K562 (cell line): Measurements from ENCODE around the gene BEST4. TPM values are rescaled to one million over a fixed set of nuclear protein-coding genes. Genes with fewer than 3 reads are reported as not detected.
A peak's percentile ranks its signal among the peaks of the same experiment; 100 is the strongest.

Experiments used
- ATAC-seq: fragments of 200-7000 bp; cut with Tn5 transposase; 3 replicates; pipeline ENCODE4 v1.9.1; 2020; ENCODE audit warnings: moderate library complexity
- BruUV-seq: library from RNA; stranded (reverse); fragments of 400-500 nt; replicated peaks from 2 replicates; lab custom pipeline; 2021; lab: Mats Ljungman, UMichigan
- CTCF ChIA-PET: fragments of 300-600 bp; formaldehyde crosslinking; extraction: SDS; loops from one replicate; lab custom pipeline; 2021; ENCODE audit warnings: low intra/inter-chr PET ratio; lab: Yijun Ruan, JAX
- POLR2A ChIA-PET: fragments of 300-600, 350-650 bp; sonication (Branson Sonifier 250); formaldehyde crosslinking; extraction: SDS; loops from one replicate; lab custom pipeline; 2021; ENCODE audit warnings: antibody characterized with exemption, inconsistent platforms; lab: Yijun Ruan, JAX
- DNase-seq, 4 experiments: peaks; one replicate each; pipeline versions ENCODE4 v3.0.0 to v3.0.0-alpha.2; 2011 to 2018; ENCODE audit warnings: low spot score in 3 of 4, mixed read lengths in 3 of 4; ENCODE audit errors: extremely low read depth in 1 of 4
- FAIRE-seq: peaks from 2 replicates; lab custom pipeline; 2011; peaks lifted over from hg19 to GRCh38; lab: Jason Lieb, UNC
- H2AFZ ChIP-seq: 2 replicates; pipeline ENCODE4 v1.6.0; 2011; ENCODE audit warnings: low read depth, low read length, control low read depth, inconsistent platforms
- H3K27ac ChIP-seq: fragments of 200-600 bp; 3 replicates; pipeline ENCODE4 v1.8.0; 2011; ENCODE audit warnings: low read depth, mild to moderate bottlenecking, control low read depth, inconsistent platforms, low read length, moderate library complexity, mixed read lengths; ENCODE audit errors: extremely low read depth
- H3K27me3 ChIP-seq, 2 experiments: fragments of 300-600 bp in 1 of 2; 2 replicates in 1 of 2; 3 replicates in 1 of 2; pipeline versions ENCODE4 v1.6.0 to v1.8.0; 2011; ENCODE audit warnings: inconsistent platforms in 2 of 2, low read length in 2 of 2, mild to moderate bottlenecking in 1 of 2, mixed read lengths in 1 of 2, moderate library complexity in 1 of 2; ENCODE audit not compliant: control insufficient read depth in 2 of 2, insufficient read depth in 2 of 2
- H3K36me3 ChIP-seq: fragments of 300-600 bp; 3 replicates; pipeline ENCODE4 v1.8.0; 2011; ENCODE audit warnings: mild to moderate bottlenecking, low read length, inconsistent platforms; ENCODE audit not compliant: control insufficient read depth, insufficient read depth
- H3K4me1 ChIP-seq, 2 experiments: fragments of 200-600 bp in 1 of 2; replicated peaks in 1 of 2; 2 replicates in 1 of 2; 3 replicates in 1 of 2; pipeline versions ENCODE4 v1.5.1 to v1.8.0; 2011; ENCODE audit warnings: inconsistent platforms in 2 of 2, low read length in 2 of 2, mild to moderate bottlenecking in 1 of 2, mixed read lengths in 1 of 2, moderate library complexity in 1 of 2; ENCODE audit not compliant: control insufficient read depth in 2 of 2, insufficient read depth in 2 of 2
- H3K4me2 ChIP-seq: 2 replicates; pipeline ENCODE4 v1.6.1; 2011; ENCODE audit warnings: low read length, control low read depth, inconsistent platforms, mixed read lengths; ENCODE audit not compliant: insufficient read depth
- H3K4me3 ChIP-seq: fragments of 200-600 bp; sonication (generic), shearing (Covaris generic); 2 replicates; pipeline ENCODE4 v1.5.1; 2016; ENCODE audit warnings: control low read depth, inconsistent platforms
- H3K79me2 ChIP-seq: fragments of 200-600 bp; 3 replicates; pipeline ENCODE4 v1.8.0; 2011; ENCODE audit warnings: low read length, inconsistent platforms; ENCODE audit not compliant: control insufficient read depth, insufficient read depth
- H3K9ac ChIP-seq, 2 experiments: 2 replicates each; pipeline versions ENCODE4 v1.6.0 to v1.6.1; 2011; ENCODE audit warnings: low read depth in 2 of 2, low read length in 2 of 2, control low read depth in 1 of 2, inconsistent platforms in 1 of 2, mild to moderate bottlenecking in 1 of 2, mixed read lengths in 1 of 2; ENCODE audit not compliant: insufficient read depth in 1 of 2
- H3K9me1 ChIP-seq: one replicate; pipeline ENCODE4 v1.6.0; 2011; ENCODE audit warnings: inconsistent platforms, mild to moderate bottlenecking, low read length, moderate library complexity; ENCODE audit not compliant: control insufficient read depth, insufficient read depth
- H3K9me3 ChIP-seq: replicated peaks from 2 replicates; pipeline ENCODE4 v1.5.1; 2011; ENCODE audit warnings: low read depth, low read length, inconsistent platforms; ENCODE audit not compliant: control insufficient read depth, insufficient read depth
- H4K20me1 ChIP-seq: replicated peaks from 2 replicates; pipeline ENCODE4 v1.6.1; 2011; ENCODE audit warnings: low read length, inconsistent platforms, mixed read lengths; ENCODE audit not compliant: control insufficient read depth, insufficient read depth
- ARHGAP35 ChIP-seq: fragments of 450-650 bp; IDR thresholded peaks from 2 replicates; pipeline ENCODE4 v1.6.1; 2018; ENCODE audit not compliant: partially characterized antibody
- ARID2 ChIP-seq: fragments of 450-650 bp; IDR thresholded peaks from 2 replicates; pipeline ENCODE4 v1.6.1; 2017; ENCODE audit warnings: antibody characterized with exemption, mild to moderate bottlenecking
- ARNT ChIP-seq, 2 experiments: fragments of 450-650 bp; IDR thresholded peaks; 2 replicates each; pipeline ENCODE4 v1.6.1; 2016; ENCODE audit warnings: mild to moderate bottlenecking in 1 of 2
- ETV6 ChIP-seq, 3 experiments: fragments of 150-350 bp in 1 of 3; sonication (generic) in 1 of 3; formaldehyde crosslinking in 1 of 3; IDR thresholded peaks; 2 replicates each; pipeline versions ENCODE4 v1.6.1 to v1.8.0; 2014 to 2022; ENCODE audit warnings: borderline replicate concordance in 2 of 3, low read depth in 2 of 3, antibody characterized with exemption in 1 of 3, low read length in 1 of 3, mild to moderate bottlenecking in 1 of 3, missing genetic modification reagents in 1 of 3
- FOXJ2 ChIP-seq: fragments of 200-800 bp; sonication (Bioruptor generic); IDR thresholded peaks from 2 replicates; pipeline ENCODE4 v1.6.1; 2016; ENCODE audit warnings: missing genetic modification characterization, missing compliant biosample characterization
- FOXP1 ChIP-seq: sonication (generic); formaldehyde crosslinking; IDR thresholded peaks from 2 replicates; pipeline ENCODE4 v1.8.0; 2022; ENCODE audit warnings: mild to moderate bottlenecking, missing genetic modification reagents
- HCFC1 ChIP-seq: IDR thresholded peaks from 2 replicates; pipeline ENCODE4 v1.6.1; 2012; ENCODE audit warnings: low read depth, low read length, improper control_type of control experiment
- PHB2 ChIP-seq: fragments of 450-650 bp; IDR thresholded peaks from 2 replicates; pipeline ENCODE4 v1.6.1; 2017; ENCODE audit warnings: low read depth
- SNRNP70 ChIP-seq: fragments of 200-400 bp; formaldehyde crosslinking; optimal IDR thresholded peaks from 2 replicates; pipeline ENCODE3; 2017; ENCODE audit warnings: low read depth, low read length
- ZNF184 ChIP-seq: sonication (generic); formaldehyde crosslinking; IDR thresholded peaks from 2 replicates; pipeline ENCODE4 v1.5.0; 2020; ENCODE audit warnings: missing genetic modification reagents
- WGBS: fragments of 100-300 bp; shearing (Covaris generic); methylation state at CpG from one replicate; pipeline ENCODE4 v1.1.6; 2016; ENCODE audit warnings: low coverage, mixed read lengths; ENCODE audit not compliant: insufficient coverage; ENCODE audit errors: missing lambda C conversion rate; 5-methylcytosine and 5-hydroxymethylcytosine counted together
- in situ Hi-C: fragments of 300-500 bp; cut with MboI; formaldehyde crosslinking; loops from 4 replicates; pipeline ENCODE4 v1.15.0; 2018; ENCODE audit warnings: inconsistent platforms, mixed read lengths
- intact Hi-C: fragments of 100-400 bp; cut with micrococcal nuclease; formaldehyde crosslinking; loops from 2 replicates; pipeline ENCODE4 v1.14.2; 2022
- polyA plus RNA-seq, 8 experiments: library from polyadenylated mRNA; depleted of rRNA in 4 of 8; stranded (reverse) in 5 of 8; unstranded in 3 of 8; fragments of >200 nt; fragmentation: Nextera tagmentation in 2 of 8; fragmentation: Illumina TruSeq in 1 of 8; extraction: Ambion mirVana in 2 of 8; extraction: Trizol in 1 of 8; gene quantifications; 2 replicates each; pipeline versions ENCODE4 v1.2.1 to v1.2.3, GENCODE V29; 2011 to 2014; ENCODE audit warnings: inconsistent platforms in 1 of 8, missing spikeins in 1 of 8
- total RNA-seq, 7 experiments: library from RNA; depleted of rRNA in 6 of 7; stranded (reverse); fragments of >200 nt in 6 of 7; fragmentation: Illumina TruSeq in 2 of 7; extraction: Trizol in 2 of 7; gene quantifications; 2 replicates each; pipeline versions ENCODE4 v1.2.1 to v1.2.3, GENCODE V29; 2011 to 2021; ENCODE audit warnings: low replicate concordance in 1 of 7
- TF ChIP-seq, protein P1 (sequence below): sonication (generic); formaldehyde crosslinking; IDR thresholded peaks from 2 replicates; pipeline ENCODE4 v1.9.0; 2022; ENCODE audit warnings: mild to moderate bottlenecking, missing genetic modification reagents
- TF ChIP-seq, protein P2 (sequence below): fragments of 200-800 bp; sonication (Bioruptor generic); IDR thresholded peaks from 2 replicates; pipeline ENCODE4 v1.6.1; 2017; ENCODE audit warnings: missing genetic modification characterization, missing compliant biosample characterization
- TF ChIP-seq, protein P3 (sequence below): fragments of 450-650 bp; formaldehyde crosslinking; conservative IDR thresholded peaks from 2 replicates; pipeline ENCODE4 v1.4.0; 2022; ENCODE audit warnings: mild to moderate bottlenecking, missing genetic modification characterization
- TF ChIP-seq, protein P4 (sequence below): sonication (generic); formaldehyde crosslinking; IDR thresholded peaks from 2 replicates; pipeline ENCODE4 v1.8.0; 2022; ENCODE audit warnings: missing genetic modification reagents, mild to moderate bottlenecking, moderate library complexity, borderline replicate concordance
- TF ChIP-seq, protein P5 (sequence below): fragments of 250-450 bp; sonication (Bioruptor Pico); IDR thresholded peaks from 2 replicates; pipeline ENCODE4 v1.5.0; 2020; ENCODE audit warnings: mild to moderate bottlenecking

BEST4 gene
- total and polyA plus RNA-seq, 9 of the 15 experiments (the other 6 are each of a cell fraction or from before 2014, with no cell fraction given), result 0.07 to 0.11 TPM; not detected in 7

DNA sequence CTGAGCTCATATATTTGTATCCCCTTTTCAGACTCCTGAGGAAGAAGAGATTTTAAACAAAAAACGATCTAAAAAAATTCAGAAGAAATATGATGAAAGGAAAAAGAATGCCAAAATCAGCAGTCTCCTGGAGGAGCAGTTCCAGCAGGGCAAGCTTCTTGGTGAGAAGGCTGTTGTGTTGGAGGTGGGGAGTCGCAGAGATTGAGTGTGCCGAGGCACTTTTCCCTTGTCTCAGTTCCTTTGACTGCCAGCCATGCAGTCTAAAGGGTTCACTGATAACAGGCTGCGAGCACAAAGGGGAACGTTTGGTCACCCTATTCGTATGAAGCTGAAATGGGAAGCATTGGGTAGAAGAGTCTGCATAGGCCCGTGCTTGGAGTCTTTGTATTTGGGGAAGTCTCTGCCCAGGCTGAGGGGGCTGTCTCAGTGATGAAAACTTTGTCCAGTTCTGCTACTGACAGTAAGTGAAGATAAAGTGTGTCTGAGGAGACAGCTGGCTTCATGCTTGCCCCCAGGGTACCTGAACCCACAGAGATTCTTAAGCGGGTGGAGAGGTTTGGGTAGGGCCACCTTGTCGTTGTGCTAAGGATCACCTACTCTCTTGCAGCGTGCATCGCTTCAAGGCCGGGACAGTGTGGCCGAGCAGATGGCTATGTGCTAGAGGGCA, 9.9 kb downstream of the BEST4 start:
- peaks cover 31% of the 10 kb centered on the region for H4K20me1 ChIP-seq
- peak overlapping the region; percentile 75 for H3K4me3 ChIP-seq
- BruUV-seq, result no TSS peak
- DNase-seq, result no peak
- peaks cover 10% of the 10 kb centered on the region for H3K9me1 ChIP-seq
- H3K4me2 ChIP-seq, result peak overlapping the region; percentile 93
- ChIA-PET CTCF (interaction anchor here (0.5 kb wide), 1 partner anchor 7 kb away, joined by 3 read pairs; no protein-coding TSS in a partner anchor), POLR2A (interaction anchor here (0.7 to 11.6 kb wide), 11 partner anchors 9 to 522 kb away, joined by 3 to 253 read pairs (median 5); partner anchors contain the start of genes BEST4, BTBD19, DYNLT4 and UROD)
- H3K36me3 ChIP-seq, result peaks cover 60% of the 10 kb centered on the region
- in situ Hi-C loops (no loop called here), intact Hi-C loops (loop anchor here (5.0 kb wide), 1 partner anchor 39 kb away; no protein-coding TSS in a partner anchor)
- no peak for FAIRE-seq
- H3K4me1 ChIP-seq, result peaks cover 13 to 22% of the 10 kb centered on the region in 2 experiments
- ATAC-seq, result no peak
- peak overlapping the region; percentile 98 for H3K27ac ChIP-seq
- H2AFZ ChIP-seq, result no peak overlapping the region
- peaks cover 54% of the 10 kb centered on the region for H3K79me2 ChIP-seq
- peak overlapping the region; percentile 99; a peak in 3 of 4 replicates for H3K9ac ChIP-seq
- H3K9me3 ChIP-seq, result no peaks in the 10 kb centered on the region
- WGBS, result 55% methylated on average over 13 of the region's 13 CpGs
- H3K27me3 ChIP-seq, result no peaks in the 10 kb centered on the region
- no peak for TF ChIP-seq ARNT (IDR thresholded peaks at IDR 0.05)
- no peak for TF ChIP-seq ARID2
- no peak for TF ChIP-seq HCFC1
- TF ChIP-seq, protein P1, sequence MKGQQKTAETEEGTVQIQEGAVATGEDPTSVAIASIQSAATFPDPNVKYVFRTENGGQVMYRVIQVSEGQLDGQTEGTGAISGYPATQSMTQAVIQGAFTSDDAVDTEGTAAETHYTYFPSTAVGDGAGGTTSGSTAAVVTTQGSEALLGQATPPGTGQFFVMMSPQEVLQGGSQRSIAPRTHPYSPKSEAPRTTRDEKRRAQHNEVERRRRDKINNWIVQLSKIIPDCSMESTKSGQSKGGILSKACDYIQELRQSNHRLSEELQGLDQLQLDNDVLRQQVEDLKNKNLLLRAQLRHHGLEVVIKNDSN (CRISPR knock-in tag), result peak; percentile 38; the same call in 1 of the 2 replicates
- peak; percentile 14 for TF ChIP-seq SNRNP70
- TF ChIP-seq ZNF184 (CRISPR knock-in tag), result no peak
- no peak for TF ChIP-seq FOXJ2
- TF ChIP-seq, protein P2, sequence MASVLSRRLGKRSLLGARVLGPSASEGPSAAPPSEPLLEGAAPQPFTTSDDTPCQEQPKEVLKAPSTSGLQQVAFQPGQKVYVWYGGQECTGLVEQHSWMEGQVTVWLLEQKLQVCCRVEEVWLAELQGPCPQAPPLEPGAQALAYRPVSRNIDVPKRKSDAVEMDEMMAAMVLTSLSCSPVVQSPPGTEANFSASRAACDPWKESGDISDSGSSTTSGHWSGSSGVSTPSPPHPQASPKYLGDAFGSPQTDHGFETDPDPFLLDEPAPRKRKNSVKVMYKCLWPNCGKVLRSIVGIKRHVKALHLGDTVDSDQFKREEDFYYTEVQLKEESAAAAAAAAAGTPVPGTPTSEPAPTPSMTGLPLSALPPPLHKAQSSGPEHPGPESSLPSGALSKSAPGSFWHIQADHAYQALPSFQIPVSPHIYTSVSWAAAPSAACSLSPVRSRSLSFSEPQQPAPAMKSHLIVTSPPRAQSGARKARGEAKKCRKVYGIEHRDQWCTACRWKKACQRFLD (CRISPR knock-in tag), result 0 out of 2 replicates have a peak, but pooled peaks have one; percentile 20
- TF ChIP-seq PHB2, result no peak
- TF ChIP-seq, protein P3, sequence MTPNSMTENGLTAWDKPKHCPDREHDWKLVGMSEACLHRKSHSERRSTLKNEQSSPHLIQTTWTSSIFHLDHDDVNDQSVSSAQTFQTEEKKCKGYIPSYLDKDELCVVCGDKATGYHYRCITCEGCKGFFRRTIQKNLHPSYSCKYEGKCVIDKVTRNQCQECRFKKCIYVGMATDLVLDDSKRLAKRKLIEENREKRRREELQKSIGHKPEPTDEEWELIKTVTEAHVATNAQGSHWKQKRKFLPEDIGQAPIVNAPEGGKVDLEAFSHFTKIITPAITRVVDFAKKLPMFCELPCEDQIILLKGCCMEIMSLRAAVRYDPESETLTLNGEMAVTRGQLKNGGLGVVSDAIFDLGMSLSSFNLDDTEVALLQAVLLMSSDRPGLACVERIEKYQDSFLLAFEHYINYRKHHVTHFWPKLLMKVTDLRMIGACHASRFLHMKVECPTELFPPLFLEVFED (CRISPR knock-in tag), result no peak
- TF ChIP-seq ETV6 (IDR thresholded peaks at IDR 0.05; ENCODE audit: borderline replicate concordance in 1 of 2, low read depth in 2 of 2, low read length in 1 of 2), result no peak
- no peak for TF ChIP-seq ETV6 (CRISPR knock-in tag; IDR thresholded peaks at IDR 0.05; ENCODE audit: borderline replicate concordance)
- TF ChIP-seq, protein P4, sequence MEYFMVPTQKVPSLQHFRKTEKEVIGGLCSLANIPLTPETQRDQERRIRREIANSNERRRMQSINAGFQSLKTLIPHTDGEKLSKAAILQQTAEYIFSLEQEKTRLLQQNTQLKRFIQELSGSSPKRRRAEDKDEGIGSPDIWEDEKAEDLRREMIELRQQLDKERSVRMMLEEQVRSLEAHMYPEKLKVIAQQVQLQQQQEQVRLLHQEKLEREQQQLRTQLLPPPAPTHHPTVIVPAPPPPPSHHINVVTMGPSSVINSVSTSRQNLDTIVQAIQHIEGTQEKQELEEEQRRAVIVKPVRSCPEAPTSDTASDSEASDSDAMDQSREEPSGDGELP (CRISPR knock-in tag), result peak; percentile 15; the same call in 1 of the 2 replicates
- TF ChIP-seq ARHGAP35, result no peak
- 0 out of 2 replicates have a peak, but pooled peaks have one; percentile 60 for TF ChIP-seq FOXP1 (CRISPR knock-in tag)
- TF ChIP-seq, protein P5, sequence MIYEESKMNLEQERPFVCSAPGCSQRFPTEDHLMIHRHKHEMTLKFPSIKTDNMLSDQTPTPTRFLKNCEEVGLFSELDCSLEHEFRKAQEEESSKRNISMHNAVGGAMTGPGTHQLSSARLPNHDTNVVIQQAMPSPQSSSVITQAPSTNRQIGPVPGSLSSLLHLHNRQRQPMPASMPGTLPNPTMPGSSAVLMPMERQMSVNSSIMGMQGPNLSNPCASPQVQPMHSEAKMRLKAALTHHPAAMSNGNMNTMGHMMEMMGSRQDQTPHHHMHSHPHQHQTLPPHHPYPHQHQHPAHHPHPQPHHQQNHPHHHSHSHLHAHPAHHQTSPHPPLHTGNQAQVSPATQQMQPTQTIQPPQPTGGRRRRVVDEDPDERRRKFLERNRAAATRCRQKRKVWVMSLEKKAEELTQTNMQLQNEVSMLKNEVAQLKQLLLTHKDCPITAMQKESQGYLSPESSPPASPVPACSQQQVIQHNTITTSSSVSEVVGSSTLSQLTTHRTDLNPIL (CRISPR knock-in tag), result no peak
